ENCODE results near the gene LRIT2.
A peak's percentile ranks its signal among the peaks of the same experiment; 100 is the strongest.

LRIT2 gene

DNA sequence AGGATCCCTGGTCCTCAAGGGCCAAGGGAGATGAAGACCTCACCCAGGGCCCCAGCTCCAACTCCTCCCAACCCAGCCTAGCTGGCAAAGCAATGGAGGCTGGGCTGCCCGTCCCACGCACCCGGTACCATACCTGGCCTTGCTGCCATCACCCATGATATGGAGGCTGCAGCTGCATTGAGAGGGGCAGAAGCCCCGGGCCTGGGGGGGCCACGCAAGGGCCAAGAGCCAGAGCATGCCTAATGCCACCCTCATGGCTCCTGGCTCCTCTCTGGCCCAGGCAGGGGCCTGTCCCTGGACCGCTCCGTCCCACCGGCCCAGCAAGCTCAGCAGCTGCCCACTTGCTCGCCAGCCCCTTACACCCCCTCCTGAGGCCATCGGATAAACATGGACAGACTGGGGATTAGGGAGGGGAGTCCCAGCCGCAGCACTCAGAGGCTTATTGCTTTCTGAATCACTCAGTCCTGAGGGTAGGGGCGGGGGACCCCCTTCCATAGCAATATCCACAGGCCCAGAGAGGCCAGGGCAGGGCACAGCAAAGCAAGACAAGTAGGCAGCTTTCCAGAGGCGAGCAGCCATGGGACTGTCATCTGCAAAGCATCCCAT is 15.9 kb upstream of the LRIT2 start, which contains the start of gene LRIT1:
TSS of gene LRIT1 (minus strand) at position 362 of the 606 bp plus-strand sequence. CDS start at position 255, 107 bp downstream.
- no peak for DNase-seq (ENCODE audit: low spot score)

DNA sequence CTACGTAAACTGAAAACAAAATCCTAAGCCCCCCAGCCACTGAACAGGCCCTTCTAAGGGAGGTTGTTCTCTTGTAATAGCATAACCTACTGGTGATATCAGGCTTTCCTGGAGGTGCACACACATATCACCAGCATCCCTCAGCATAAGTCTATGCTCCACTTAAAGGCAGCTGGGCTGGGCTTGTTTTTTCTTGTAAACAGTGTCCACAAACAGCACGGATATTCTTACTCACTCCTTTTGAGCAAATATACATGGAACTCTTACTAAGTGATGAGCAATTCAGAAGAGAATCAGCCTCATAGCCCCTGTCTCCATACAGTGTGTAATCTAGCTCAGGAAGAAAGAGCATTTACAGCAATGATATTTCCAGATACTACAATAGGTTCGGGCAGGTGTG is 13.6 kb upstream of the LRIT2 start:
- no peak for DNase-seq (ENCODE audit: low spot score)

- DNase-seq (ENCODE audit: low spot score), result no peak
Measured at GRCh38 chr10:84237199-84238051, 12.1 kb upstream of the LRIT2 start.

- no peak for DNase-seq (ENCODE audit: low spot score)
Measured at GRCh38 chr10:84236807-84237198, 11.5 kb upstream of the LRIT2 start.

DNA sequence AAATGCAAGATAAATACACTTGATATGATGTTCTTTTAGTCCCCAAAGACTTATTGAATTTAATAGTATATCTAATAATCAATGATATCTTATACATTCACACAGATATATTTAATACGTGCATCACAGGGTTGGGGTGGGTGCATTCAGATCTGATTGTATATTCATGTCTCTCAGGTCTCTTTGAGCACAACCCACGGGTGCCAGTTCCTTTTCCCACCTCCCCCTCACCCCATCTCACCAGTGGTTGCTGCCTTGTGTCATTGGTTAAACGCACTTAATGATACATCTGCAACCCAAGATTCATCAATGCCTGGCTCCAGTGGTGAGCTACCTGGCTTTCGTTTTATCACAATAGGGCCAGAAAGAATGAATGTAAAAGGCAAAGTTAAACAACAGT is 9.8 kb upstream of the LRIT2 start:
- DNase-seq (ENCODE audit: low spot score), result no peak

DNA sequence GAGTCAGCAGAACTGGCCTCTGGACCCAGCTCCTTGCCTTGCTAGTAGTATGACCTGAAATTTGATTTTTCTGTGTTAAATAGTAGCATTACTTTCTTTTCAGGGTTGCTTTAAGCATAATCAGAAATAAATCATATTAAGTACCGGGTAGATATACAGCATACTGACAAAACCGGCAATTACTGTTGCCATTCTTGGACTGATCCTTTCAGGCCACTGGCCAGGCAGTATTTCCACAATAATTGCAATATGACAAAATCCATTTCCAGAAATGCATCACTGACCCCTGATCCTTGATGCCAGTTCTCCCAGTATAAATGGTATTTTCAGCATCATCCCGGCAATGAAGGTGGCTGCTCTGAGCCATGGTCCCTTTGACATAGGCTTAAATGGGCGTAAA is 9.1 kb upstream of the LRIT2 start:
- no peak for DNase-seq (ENCODE audit: low spot score)

DNA sequence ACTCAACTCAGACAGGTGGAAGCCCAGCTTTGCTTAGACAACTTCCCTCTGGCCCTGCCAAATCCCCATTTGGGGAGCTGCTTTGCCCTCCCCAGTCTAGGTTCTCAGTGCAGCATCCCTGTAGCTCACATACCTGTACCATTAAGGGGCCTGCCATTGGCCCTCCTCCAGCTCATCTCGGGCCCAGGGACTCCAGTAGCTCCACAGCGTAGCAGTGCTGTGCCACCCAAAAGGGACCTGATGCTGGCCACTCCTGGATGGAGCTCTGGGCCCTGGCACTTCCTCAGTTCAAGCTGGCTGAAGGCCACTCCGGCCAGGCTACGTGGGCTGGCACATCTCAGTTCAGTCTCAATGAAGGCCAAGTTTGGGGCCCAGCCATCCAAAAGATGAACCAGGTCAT is 8.6 kb upstream of the LRIT2 start:
- DNase-seq (ENCODE audit: low spot score), result no peak

GRCh38 chr10:84232376-84232775 is 7.0 kb upstream of the LRIT2 start:
- DNase-seq (ENCODE audit: low spot score), result no peak

DNA sequence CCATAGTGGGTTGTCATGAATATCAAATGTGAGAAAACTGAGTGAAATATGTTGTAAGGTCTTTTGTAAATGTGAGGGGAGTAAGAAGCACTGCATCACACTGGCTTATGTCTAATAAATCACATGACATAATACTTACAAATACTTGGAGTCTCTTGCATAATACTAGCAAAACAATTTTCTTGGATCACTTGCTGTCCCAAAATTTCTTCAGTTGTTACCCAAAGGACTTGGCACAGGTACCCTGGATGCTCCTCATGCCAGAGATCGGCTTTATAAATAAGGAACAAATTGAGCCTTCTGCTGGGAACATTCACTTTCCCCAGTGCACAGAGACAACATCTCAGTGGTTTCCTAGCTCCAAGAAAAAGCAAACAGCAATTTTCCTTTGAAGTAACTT is 5.0 kb upstream of the LRIT2 start:
- no peak for DNase-seq (ENCODE audit: low spot score)

DNA sequence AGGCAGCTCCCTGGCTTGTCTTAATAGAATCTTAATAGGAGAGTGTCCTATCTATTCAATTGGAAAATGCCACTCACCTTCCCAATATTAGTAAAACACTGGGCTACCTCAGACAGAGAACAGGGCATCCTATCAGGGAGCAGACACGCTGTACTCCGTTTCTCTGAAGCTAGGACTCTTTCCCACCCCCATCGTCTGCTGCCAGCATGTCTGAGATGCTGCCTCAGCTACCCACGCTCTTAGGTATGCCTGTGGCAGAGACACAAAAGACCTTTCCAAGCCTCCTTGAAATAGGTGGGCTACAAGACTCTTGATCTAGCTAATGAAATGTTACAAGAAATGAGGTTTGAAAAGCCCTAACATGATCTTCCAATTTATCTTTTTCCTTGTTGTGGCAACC is 2.5 kb upstream of the LRIT2 start:
- no peak for DNase-seq (ENCODE audit: low spot score)

- no peak for DNase-seq (ENCODE audit: low spot score)
Measured at GRCh38 chr10:84226616-84227015, 1.3 kb upstream of the LRIT2 start.

DNA sequence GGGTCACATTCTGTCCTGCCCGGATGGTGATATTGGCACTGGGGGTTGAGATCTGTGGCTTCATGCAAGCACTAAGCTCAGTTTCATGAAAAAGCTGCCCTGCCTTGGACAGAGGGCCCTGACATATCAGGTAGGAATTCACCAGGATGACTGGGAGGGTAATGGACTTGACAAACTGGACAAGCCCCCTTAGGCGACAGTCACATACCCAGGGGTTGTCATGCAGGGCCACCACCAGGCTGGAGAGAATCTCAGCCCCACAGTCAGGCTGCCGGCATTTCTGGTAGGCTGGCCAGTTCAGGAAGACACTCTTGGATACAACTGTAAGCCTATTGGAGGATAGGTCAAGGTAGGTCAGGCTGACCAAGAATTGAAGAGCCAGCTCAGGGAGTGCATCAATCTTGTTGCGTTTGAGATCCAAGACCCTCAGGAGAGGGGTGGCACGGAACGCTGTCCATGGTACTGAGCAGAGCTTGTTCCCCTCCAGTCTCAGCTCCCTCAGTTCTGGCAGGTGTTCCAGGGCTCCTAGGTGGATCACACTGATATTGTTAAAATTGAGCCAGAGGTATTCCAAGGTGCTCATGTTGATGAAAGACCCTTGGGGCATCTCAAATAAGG is 824 bp downstream of the LRIT2 start:
- DNase-seq (ENCODE audit: low spot score), result no peak

DNA sequence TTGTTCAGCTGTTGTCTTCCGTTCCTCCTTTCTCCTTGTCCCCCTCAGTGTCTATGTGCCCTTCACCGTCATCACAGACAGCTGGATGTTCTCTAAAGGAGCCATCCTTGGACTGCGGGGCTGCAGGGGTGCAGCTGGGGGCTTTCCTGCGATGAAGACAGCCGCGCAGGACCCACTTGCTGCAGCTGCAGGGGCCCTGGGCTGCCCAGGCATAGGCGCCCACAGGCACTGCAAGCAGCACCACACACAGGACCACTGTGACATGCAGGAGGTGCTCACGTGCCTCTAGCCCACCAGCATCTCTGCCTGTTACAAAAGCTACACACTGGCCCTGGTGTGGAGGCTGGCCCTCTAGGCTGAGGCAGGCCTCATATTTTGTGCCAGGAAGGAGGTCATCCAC is 3.4 kb downstream of the LRIT2 start:
- no peak for DNase-seq (ENCODE audit: low spot score)

- DNase-seq (ENCODE audit: low spot score), result no peak
Measured at GRCh38 chr10:84217746-84218145, 7.6 kb downstream of the LRIT2 start.

- DNase-seq (ENCODE audit: low spot score), result no peak
Measured at GRCh38 chr10:84216834-84217233, 8.5 kb downstream of the LRIT2 start.

GRCh38 chr10:84214612-84215235 is 10.6 kb downstream of the LRIT2 start:
- peak; percentile 28 for DNase-seq (ENCODE audit: low spot score)

- no peak for DNase-seq (ENCODE audit: low spot score)
Measured at GRCh38 chr10:84214046-84214572, 11.2 kb downstream of the LRIT2 start.

DNA sequence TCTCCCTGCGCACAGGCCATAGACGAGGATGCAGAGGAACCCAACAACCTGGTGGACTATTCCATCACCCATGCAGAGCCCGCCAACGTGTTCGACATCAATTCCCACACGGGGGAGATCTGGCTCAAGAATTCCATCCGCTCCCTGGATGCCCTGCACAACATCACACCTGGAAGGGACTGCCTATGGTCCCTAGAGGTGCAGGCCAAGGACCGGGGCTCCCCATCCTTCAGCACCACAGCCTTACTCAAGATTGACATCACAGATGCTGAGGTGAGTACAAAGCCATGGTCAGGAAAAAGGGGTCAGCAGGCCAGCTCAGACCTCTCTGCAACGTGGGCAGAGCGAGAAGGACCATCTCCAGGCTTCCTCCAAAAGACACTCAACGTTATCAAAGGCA is 12.3 kb downstream of the LRIT2 start:
- DNase-seq (ENCODE audit: low spot score), result no peak

DNA sequence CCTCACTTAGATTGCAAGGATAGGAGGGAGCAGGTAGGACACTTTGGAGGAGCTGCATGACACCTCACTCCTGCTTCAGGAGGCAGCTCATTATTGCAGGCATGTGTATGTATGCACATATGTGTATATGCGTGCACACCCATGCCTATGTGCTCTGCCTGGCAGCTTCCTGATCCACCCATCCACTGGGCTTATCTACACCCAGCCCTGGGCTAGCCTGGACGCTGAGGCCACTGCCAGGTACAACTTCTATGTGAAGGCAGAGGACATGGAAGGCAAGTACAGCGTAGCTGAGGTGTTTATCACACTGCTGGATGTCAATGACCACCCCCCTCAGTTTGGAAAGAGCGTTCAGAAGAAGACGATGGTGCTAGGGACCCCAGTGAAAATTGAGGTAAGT is 13.3 kb downstream of the LRIT2 start:
- DNase-seq (ENCODE audit: low spot score), result no peak

- no peak for DNase-seq (ENCODE audit: low spot score)
Measured at GRCh38 chr10:84211566-84211965, 13.8 kb downstream of the LRIT2 start.

DNA sequence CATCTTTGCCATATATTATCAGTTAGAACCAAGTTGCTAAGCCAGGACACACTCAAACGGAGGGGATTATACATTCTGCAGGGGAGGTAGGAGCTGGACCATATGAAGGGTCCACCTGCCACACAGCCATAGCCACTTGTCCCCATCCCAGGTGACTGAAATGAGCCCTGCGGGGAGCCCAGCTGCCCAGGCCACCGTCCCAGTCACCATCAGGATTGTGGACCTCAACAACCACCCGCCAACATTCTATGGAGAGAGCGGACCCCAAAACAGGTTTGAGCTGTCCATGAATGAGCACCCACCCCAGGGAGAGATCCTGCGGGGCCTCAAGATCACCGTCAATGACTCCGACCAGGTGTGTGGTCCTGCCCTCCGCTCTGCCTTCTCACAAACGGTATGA is 17.3 kb downstream of the LRIT2 start:
- no peak for DNase-seq (ENCODE audit: low spot score)

- DNase-seq (ENCODE audit: low spot score), result no peak
Measured at GRCh38 chr10:84205853-84206525, 19.4 kb downstream of the LRIT2 start.
